ENCODE measurements around the gene SUSD4. TPM values are rescaled to one million over a fixed set of nuclear protein-coding genes. Genes with fewer than 3 reads are reported as not detected.

Gene SUSD4
- polyA plus RNA-seq, 2 of the 4 experiments (the other 2 are of a cell fraction): 0.61 to 0.85 TPM

DNA sequence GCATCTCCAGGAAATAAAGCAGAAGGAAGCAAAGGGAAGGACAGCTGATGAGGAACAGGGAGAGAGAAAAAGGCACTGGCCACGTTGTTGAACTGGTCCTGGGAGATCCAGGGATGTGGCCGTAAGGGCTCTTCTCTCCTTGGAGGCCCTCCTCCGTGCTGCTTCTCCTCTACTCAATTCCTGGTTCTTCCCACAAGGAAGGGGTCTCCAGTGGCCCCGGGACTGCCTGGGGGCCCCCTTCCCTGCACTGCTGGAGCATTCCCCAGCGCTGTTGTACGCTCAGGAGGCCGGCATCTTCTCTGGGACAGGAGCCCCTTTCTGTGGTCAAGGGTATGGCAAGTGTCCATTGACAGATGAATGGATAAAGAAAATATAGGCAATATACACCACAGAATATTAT lies 132.4 kb downstream of the SUSD4 start:
- Histone ChIP-seq H3K27ac (peak overlapping the region in 1 of 2 experiments; percentile 28; a peak in 1 of 6 replicates), H3K4me3 (no peak overlapping the region), H3K4me2 (no peak overlapping the region), H3K4me1 (peaks cover 17% of the 10 kb centered on the region), H3K9me3 (no peaks in the 10 kb centered on the region; the same call in 2 of the 3 replicates)
- FAIRE-seq (no peak), DNase-seq (ENCODE audit: low read depth in 1 of 2, low spot score in 1 of 2) (no peak), ATAC-seq (no peak)
- TF ChIP-seq HEYL (CRISPR knock-in tag; IDR thresholded peaks at IDR 0.05) (no peak), REST (IDR thresholded peaks at IDR 0.05) (no peak), ESRRA (IDR thresholded peaks at IDR 0.05; ENCODE audit: borderline replicate concordance, low read length) (no peak), ELK1 (IDR thresholded peaks at IDR 0.05; ENCODE audit: low read depth, low read length) (no peak), ZFP36 (IDR thresholded peaks at IDR 0.05; ENCODE audit: borderline replicate concordance, partially characterized antibody) (no peak), MAFK (IDR thresholded peaks at IDR 0.05; ENCODE audit: partially characterized antibody) (no peak), FOSB (CRISPR knock-in tag; IDR thresholded peaks at IDR 0.05) (no peak), EHF (CRISPR knock-in tag; IDR thresholded peaks at IDR 0.05) (no peak)
- TF ChIP-seq, protein P1, sequence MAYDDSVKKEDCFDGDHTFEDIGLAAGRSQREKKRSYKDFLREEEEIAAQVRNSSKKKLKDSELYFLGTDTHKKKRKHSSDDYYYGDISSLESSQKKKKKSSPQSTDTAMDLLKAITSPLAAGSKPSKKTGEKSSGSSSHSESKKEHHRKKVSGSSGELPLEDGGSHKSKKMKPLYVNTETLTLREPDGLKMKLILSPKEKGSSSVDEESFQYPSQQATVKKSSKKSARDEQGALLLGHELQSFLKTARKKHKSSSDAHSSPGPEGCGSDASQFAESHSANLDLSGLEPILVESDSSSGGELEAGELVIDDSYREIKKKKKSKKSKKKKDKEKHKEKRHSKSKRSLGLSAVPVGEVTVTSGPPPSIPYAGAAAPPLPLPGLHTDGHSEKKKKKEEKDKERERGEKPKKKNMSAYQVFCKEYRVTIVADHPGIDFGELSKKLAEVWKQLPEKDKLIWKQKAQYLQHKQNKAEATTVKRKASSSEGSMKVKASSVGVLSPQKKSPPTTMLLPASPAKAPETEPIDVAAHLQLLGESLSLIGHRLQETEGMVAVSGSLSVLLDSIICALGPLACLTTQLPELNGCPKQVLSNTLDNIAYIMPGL (CRISPR knock-in tag; IDR thresholded peaks at IDR 0.05; ENCODE audit: borderline replicate concordance): no peak
- TF ChIP-seq, protein P2, sequence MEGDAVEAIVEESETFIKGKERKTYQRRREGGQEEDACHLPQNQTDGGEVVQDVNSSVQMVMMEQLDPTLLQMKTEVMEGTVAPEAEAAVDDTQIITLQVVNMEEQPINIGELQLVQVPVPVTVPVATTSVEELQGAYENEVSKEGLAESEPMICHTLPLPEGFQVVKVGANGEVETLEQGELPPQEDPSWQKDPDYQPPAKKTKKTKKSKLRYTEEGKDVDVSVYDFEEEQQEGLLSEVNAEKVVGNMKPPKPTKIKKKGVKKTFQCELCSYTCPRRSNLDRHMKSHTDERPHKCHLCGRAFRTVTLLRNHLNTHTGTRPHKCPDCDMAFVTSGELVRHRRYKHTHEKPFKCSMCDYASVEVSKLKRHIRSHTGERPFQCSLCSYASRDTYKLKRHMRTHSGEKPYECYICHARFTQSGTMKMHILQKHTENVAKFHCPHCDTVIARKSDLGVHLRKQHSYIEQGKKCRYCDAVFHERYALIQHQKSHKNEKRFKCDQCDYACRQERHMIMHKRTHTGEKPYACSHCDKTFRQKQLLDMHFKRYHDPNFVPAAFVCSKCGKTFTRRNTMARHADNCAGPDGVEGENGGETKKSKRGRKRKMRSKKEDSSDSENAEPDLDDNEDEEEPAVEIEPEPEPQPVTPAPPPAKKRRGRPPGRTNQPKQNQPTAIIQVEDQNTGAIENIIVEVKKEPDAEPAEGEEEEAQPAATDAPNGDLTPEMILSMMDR (IDR thresholded peaks at IDR 0.05): no peak
- POLR2A ChIA-PET: no interaction called here
- 63% methylated on average over 7 of the region's 7 CpGs for WGBS (ENCODE audit: missing lambda C conversion rate)
- CTCF ChIA-PET: interaction anchor here (0.9 kb wide), 1 partner anchor 12 kb away, joined by 3 read pairs; no protein-coding TSS in a partner anchor

- H3K9me3 ChIP-seq: no peaks in the 10 kb centered on the region; the same call in 2 of the 3 replicates
- DNase-seq (ENCODE audit: low read depth in 1 of 2, low spot score in 1 of 2): no peak
- ChIA-PET POLR2A (no interaction called here), CTCF (interaction anchor here (0.9 kb wide), 2 partner anchors 12 to 13 kb away, joined by 3 read pairs; no protein-coding TSS in a partner anchor)
- H3K4me2 ChIP-seq: no peak overlapping the region
- H3K4me1 ChIP-seq: peaks cover 17% of the 10 kb centered on the region
- TF ChIP-seq KDM5A (IDR thresholded peaks at IDR 0.05): no peak
- TF ChIP-seq JUN (IDR thresholded peaks at IDR 0.05): no peak
- no peak for TF ChIP-seq RAD21 (conservative IDR thresholded peaks at IDR 0.05 in 1 of 2, IDR thresholded peaks at IDR 0.05 in 1 of 2)
- no peak for TF ChIP-seq CBX8 (IDR thresholded peaks at IDR 0.05)
- no peak for TF ChIP-seq SMC3 (IDR thresholded peaks at IDR 0.05)
- no peak for TF ChIP-seq MAZ (IDR thresholded peaks at IDR 0.05; ENCODE audit: borderline replicate concordance, low read depth, low read length)
- TF ChIP-seq ZNF302 (CRISPR knock-in tag; IDR thresholded peaks at IDR 0.05): no peak
- no peak for TF ChIP-seq RARB (CRISPR knock-in tag; IDR thresholded peaks at IDR 0.05)
- TF ChIP-seq NR3C1 (IDR thresholded peaks at IDR 0.05): no peak
- no peak for TF ChIP-seq POLR2A (IDR thresholded peaks at IDR 0.05; ENCODE audit: low read length)
- no peak for TF ChIP-seq HOXB13 (CRISPR knock-in tag; IDR thresholded peaks at IDR 0.05; ENCODE audit: low read depth)
- TF ChIP-seq KDM1A (IDR thresholded peaks at IDR 0.05; ENCODE audit: low read depth): no peak
- TF ChIP-seq GATA3 (IDR thresholded peaks at IDR 0.05; ENCODE audit: borderline replicate concordance): no peak
- no peak for TF ChIP-seq EHF (CRISPR knock-in tag; IDR thresholded peaks at IDR 0.05)
- no peak for TF ChIP-seq BCL3 (IDR thresholded peaks at IDR 0.05)
- TF ChIP-seq CHD4 (IDR thresholded peaks at IDR 0.05; ENCODE audit: borderline replicate concordance): no peak
- ATAC-seq: no peak
- 53% methylated on average over 6 of the region's 7 CpGs for WGBS (ENCODE audit: missing lambda C conversion rate)
- FAIRE-seq: no peak
- H3K27ac ChIP-seq: peak overlapping the region in 1 of 2 experiments; percentile 45; a peak in 1 of 6 replicates
- no peak overlapping the region for H3K4me3 ChIP-seq
Observed at GRCh38 chr1:223231011-223231572, 132.9 kb downstream of the SUSD4 start.

Measured in A549 (cell line).